Motor neuron (in vitro differentiated cells): ENCODE results near the gene DOCK4. TPM values are rescaled to one million over a fixed set of nuclear protein-coding genes. Genes with fewer than 3 reads are reported as not detected.

Experiments used
- ATAC-seq, 8 experiments: fragments of 200-7000 bp; cut with Tn5 transposase; replicated peaks in 6 of 8; 2 replicates each; pipeline ENCODE4 v1.8.0; 2021; ENCODE audit warnings: mild to moderate bottlenecking in 8 of 8, moderate library complexity in 8 of 8
- H3K27ac ChIP-seq, 2 donors: fragments of 250-450 bp; sonication (Bioruptor Pico); 2 replicates each; pipeline ENCODE4 v1.9.0; 2021; ENCODE audit warnings: antibody characterized with exemption in 2 of 2, mild to moderate bottlenecking in 2 of 2, moderate library complexity in 1 of 2
- H3K4me1 ChIP-seq, 2 donors: fragments of 250-450 bp; sonication (Bioruptor Pico); replicated peaks in 1 of 2; 2 replicates each; pipeline ENCODE4 v1.6.1; 2021; ENCODE audit warnings: antibody characterized with exemption in 2 of 2, mild to moderate bottlenecking in 2 of 2, moderate library complexity in 1 of 2
- H3K4me3 ChIP-seq, 5 donors: fragments of 250-450 bp; sonication (Bioruptor Pico); 2 replicates each; pipeline ENCODE4 v1.9.0; 2021; ENCODE audit warnings: antibody characterized with exemption in 5 of 5, mild to moderate bottlenecking in 5 of 5, moderate library complexity in 4 of 5
- WGBS, 10 experiments: fragments of 450-650 bp; shearing (Covaris generic); methylation state at CpG; one replicate each; pipeline ENCODE4 v1.0.0; 2022; 5-methylcytosine and 5-hydroxymethylcytosine counted together
- in situ Hi-C, 9 experiments: fragments of 400-800 bp; cut with MboI; loops; one replicate each; pipeline ENCODE4 v1.15.0; 2021; ENCODE audit warnings: low sequenced_read_pairs in 9 of 9, low pct_unique_long_range_greater_than_20kb in 2 of 9; ENCODE audit not compliant: unreplicated experiment in 9 of 9
- total RNA-seq, 8 experiments: library from RNA; unstranded; fragments of 300-600 nt; gene quantifications; 2 replicates each; pipeline versions ENCODE4 v1.2.3 to v1.2.4, GENCODE V29; 2022

DOCK4 gene
- total RNA-seq, 8 experiments from 2014 or later = 8.1 to 27.3 (median 20.6) TPM

- Histone ChIP-seq H3K4me3 (no peak overlapping the region), H3K27ac (no peak overlapping the region), H3K4me1 (peaks cover 33 to 36% of the 10 kb centered on the region in 2 donors)
- WGBS, 10 experiments = 42 to 100% (median 67%) methylated on average over 1 to 3 of the region's 3 CpGs; no CpG with 5 or more reads in 2 of the 10 experiments
- in situ Hi-C loops = no loop called here
- ATAC-seq = peak in 5 of 8 experiments; percentile 6 to 22 (median 17)
These were observed 44.7 kb downstream of the DOCK4 start for GRCh38 chr7:112161253-112162141.

GRCh38 chr7:112160771-112161150, 45.4 kb downstream of the DOCK4 start:
- H3K27ac ChIP-seq = no peak overlapping the region
- no peak for ATAC-seq
- in situ Hi-C loops = no loop called here
- H3K4me1 ChIP-seq = peaks cover 33 to 36% of the 10 kb centered on the region in 2 donors
- 46 to 100% (median 100%) methylated on average over 1 to 5 of the region's 7 CpGs; no CpG with 5 or more reads in 1 of the 10 experiments for WGBS, 10 experiments
- no peak overlapping the region for H3K4me3 ChIP-seq

DNA sequence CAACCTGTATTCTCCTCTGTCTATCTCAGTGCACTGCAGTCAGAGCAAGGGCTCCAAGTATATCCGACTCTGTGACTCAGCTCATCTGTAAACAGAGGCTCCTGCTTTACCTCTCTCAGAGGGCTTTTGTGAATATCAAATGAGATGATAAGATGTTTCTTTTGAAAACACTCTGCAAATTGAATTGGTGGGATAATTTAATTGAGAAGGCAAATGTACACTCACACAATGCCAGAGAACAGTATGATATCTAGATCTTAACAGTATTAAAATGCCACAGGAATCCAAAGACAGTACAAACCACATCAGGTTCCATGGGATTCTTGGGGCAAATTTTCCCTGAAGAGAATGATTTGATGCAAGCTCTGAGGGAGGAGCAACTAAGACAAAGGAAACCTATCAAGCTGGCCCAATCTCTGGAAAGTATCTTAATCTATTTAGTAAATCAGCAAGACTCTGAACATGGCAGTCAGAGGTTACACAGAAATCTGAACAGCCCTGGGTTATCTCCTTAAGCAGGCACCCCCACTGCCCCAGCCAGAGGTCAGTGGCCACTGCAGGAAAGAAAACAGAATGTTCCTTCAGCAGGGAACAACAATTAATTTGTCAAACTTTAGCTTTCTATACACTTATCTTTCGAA, 45.9 kb downstream of the DOCK4 start:
- in situ Hi-C loops = no loop called here
- ATAC-seq = peak in 6 of 8 experiments; percentile 32 to 56 (median 45)
- WGBS, 10 experiments = 0 to 90% (median 67%) methylated on average over 1 to 2 of the region's 2 CpGs; no CpG with 5 or more reads in 1 of the 10 experiments
- Histone ChIP-seq H3K27ac (no peak overlapping the region), H3K4me1 (peaks cover 33 to 36% of the 10 kb centered on the region in 2 donors), H3K4me3 (no peak overlapping the region)

GRCh38 chr7:112159351-112159750, 46.8 kb downstream of the DOCK4 start:
- H3K27ac ChIP-seq = no peak overlapping the region
- no peak overlapping the region for H3K4me3 ChIP-seq
- H3K4me1 ChIP-seq = peaks cover 33 to 36% of the 10 kb centered on the region in 2 donors
- 80 to 100% (median 97%) methylated on average over 2 to 8 of the region's 8 CpGs; no CpG with 5 or more reads in 1 of the 10 experiments for WGBS, 10 experiments
- in situ Hi-C loops = no loop called here
- ATAC-seq = no peak

DNA sequence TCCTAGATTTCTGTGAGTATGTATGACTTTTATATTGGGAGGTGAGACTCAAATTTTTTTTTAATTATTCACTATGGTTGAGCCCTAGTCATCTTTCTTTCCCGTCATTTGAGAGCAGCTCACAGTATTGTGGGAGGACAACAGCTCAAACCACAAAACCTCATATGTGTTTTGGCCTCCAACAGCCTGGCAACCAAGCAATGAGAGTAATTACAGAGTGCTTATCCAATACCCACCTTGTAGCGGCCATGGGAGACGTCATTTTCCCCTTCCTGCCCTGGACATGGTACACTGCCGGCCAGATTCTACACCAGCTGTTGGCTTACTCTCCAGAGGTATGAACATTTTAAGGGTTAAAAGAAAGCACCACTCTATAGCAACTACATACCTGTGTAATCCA, 49.1 kb downstream of the DOCK4 start:
- WGBS, 10 experiments = 58 to 100% (median 89%) methylated on average over 1 to 4 of the region's 4 CpGs; no CpG with 5 or more reads in 3 of the 10 experiments
- H3K4me3 ChIP-seq = no peak overlapping the region
- H3K4me1 ChIP-seq = peaks cover 23 to 27% of the 10 kb centered on the region in 2 donors
- H3K27ac ChIP-seq = no peak overlapping the region
- no peak for ATAC-seq
- in situ Hi-C loops = no loop called here

GRCh38 chr7:112156412-112156811, 49.8 kb downstream of the DOCK4 start:
- Histone ChIP-seq H3K27ac (no peak overlapping the region), H3K4me1 (peaks cover 17 to 22% of the 10 kb centered on the region in 2 donors), H3K4me3 (no peak overlapping the region)
- WGBS, 10 experiments = 86 to 100% (median 100%) methylated on average over 1 of the region's 1 CpG; no CpG with 5 or more reads in 3 of the 10 experiments
- ATAC-seq = no peak
- in situ Hi-C loops = no loop called here

DNA sequence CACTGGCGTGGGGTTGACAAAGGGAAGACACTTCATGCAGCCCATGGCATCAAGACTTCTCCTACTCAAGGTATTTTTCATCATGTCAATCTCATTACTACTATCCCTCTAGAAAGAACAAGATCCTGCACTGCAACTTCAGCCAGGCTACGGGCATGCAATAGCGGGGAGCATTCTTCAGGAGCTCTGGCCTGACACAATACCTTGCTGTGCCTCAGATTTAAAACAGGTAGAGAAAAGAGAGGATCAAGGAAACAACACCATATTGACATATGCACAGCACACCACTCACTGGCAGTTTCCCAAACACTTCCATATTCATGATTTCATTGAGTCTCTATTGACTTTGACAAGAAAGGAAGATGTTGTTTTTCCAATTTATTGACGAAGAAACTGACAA, 51.5 kb downstream of the DOCK4 start:
- 33 to 100% (median 72%) methylated on average over 1 to 3 of the region's 4 CpGs for WGBS, 10 experiments
- Histone ChIP-seq H3K27ac (no peak overlapping the region), H3K4me3 (no peak overlapping the region), H3K4me1 (peaks cover 0 to 5% of the 10 kb centered on the region in 2 donors)
- in situ Hi-C loops = no loop called here
- ATAC-seq = no peak

GRCh38 chr7:112152186-112152585, 54.0 kb downstream of the DOCK4 start:
- in situ Hi-C loops = no loop called here
- no peak for ATAC-seq
- peaks cover 10 to 11% of the 10 kb centered on the region in 2 donors for H3K4me1 ChIP-seq
- no peak overlapping the region for H3K27ac ChIP-seq
- H3K4me3 ChIP-seq = no peak overlapping the region
- 24 to 95% (median 75%) methylated on average over 1 to 2 of the region's 2 CpGs; no CpG with 5 or more reads in 1 of the 10 experiments for WGBS, 10 experiments

- 58 to 96% (median 88%) methylated on average over 3 to 4 of the region's 5 CpGs; no CpG with 5 or more reads in 3 of the 10 experiments for WGBS, 10 experiments
- H3K4me3 ChIP-seq = no peak overlapping the region
- peak in 4 of 8 experiments; percentile 12 to 57 (median 25) for ATAC-seq
- H3K4me1 ChIP-seq = peaks cover 10 to 11% of the 10 kb centered on the region in 2 donors
- in situ Hi-C loops = no loop called here
- H3K27ac ChIP-seq = no peak overlapping the region
These were observed 55.2 kb downstream of the DOCK4 start for GRCh38 chr7:112150823-112151641.

DNA sequence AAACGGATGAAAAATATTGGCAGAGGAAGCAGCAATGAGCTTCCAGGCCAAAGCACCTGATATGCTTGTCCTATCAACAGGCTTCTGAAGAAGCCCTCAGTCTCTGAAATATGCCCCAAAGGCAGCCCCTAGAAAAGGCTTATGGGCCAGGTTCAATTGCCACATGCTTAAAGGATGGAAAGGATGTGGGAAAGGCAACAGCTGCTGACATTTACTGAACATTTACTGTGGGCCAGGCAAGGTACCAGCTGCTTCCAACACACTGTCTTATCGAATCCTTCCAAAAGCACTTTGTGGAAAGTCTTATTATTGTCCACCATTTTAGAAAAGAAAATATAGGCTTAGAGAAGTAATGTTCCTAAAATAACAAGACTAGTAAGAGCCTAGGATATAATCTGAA, 56.5 kb downstream of the DOCK4 start:
- H3K27ac ChIP-seq = no peak overlapping the region
- no peak overlapping the region for H3K4me3 ChIP-seq
- ATAC-seq = no peak
- H3K4me1 ChIP-seq = peaks cover 10 to 11% of the 10 kb centered on the region in 2 donors
- in situ Hi-C loops = no loop called here
- 17 to 100% (median 77%) methylated on average over 1 to 2 of the region's 2 CpGs; no CpG with 5 or more reads in 2 of the 10 experiments for WGBS, 10 experiments

- Histone ChIP-seq H3K27ac (no peak overlapping the region), H3K4me1 (peaks cover 10 to 11% of the 10 kb centered on the region in 2 donors), H3K4me3 (no peak overlapping the region)
- peak in 5 of 8 experiments; percentile 75 to 90 (median 81) for ATAC-seq
- in situ Hi-C loops = no loop called here
- WGBS, 10 experiments = 25 to 100% (median 44%) methylated on average over 1 to 2 of the region's 2 CpGs; no CpG with 5 or more reads in 3 of the 10 experiments
These were observed 58.3 kb downstream of the DOCK4 start for GRCh38 chr7:112147793-112148361.

DNA sequence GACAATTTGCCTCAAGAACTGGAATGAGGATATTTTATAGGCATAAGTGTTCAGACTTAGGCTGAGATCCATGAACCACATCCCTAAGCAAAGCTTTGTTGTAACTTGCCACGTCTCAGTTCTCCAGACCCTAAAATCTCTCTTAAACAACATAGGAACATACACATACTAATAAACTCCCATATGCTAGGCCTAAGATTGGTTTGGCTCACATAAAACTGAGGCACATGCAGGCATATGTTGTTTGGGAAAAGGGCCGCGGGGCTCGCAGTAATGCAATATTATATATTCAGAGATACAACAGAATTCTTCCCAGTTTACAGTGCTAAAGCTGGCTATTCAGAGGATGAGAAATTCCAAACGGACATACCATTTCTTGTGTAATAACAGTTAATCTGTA, 61.0 kb downstream of the DOCK4 start:
- Histone ChIP-seq H3K27ac (no peak overlapping the region), H3K4me3 (no peak overlapping the region), H3K4me1 (peaks cover 10 to 11% of the 10 kb centered on the region in 2 donors)
- in situ Hi-C loops = no loop called here
- no peak for ATAC-seq
- WGBS, 10 experiments = 71 to 100% (median 94%) methylated on average over 1 to 5 of the region's 5 CpGs; no CpG with 5 or more reads in 2 of the 10 experiments
